Mesodermal cell (in vitro differentiated cells): ENCODE results near the gene PIP5KL1.

Experiments used
- H3K27ac ChIP-seq: 2 replicates; pipeline ENCODE4 v1.7.0; 2013; ENCODE audit warnings: mild to moderate bottlenecking, low read depth, low read length, moderate library complexity; ENCODE audit not compliant: severe bottlenecking
- H3K36me3 ChIP-seq: 2 replicates; pipeline ENCODE4 v1.7.1; 2013; ENCODE audit warnings: mild to moderate bottlenecking, low read length, moderate library complexity; ENCODE audit not compliant: control insufficient read depth, insufficient read depth
- H3K4me1 ChIP-seq: one replicate; pipeline ENCODE4 v1.7.1; 2013; ENCODE audit warnings: mild to moderate bottlenecking, low read length; ENCODE audit not compliant: insufficient read depth, control insufficient read depth, poor library complexity, severe bottlenecking
- H3K4me3 ChIP-seq: 2 replicates; pipeline ENCODE4 v1.7.0; 2013; ENCODE audit warnings: low read length, control low read depth, mild to moderate bottlenecking; ENCODE audit not compliant: insufficient read depth, poor library complexity, severe bottlenecking; ENCODE audit errors: extremely low read depth
- H3K9me3 ChIP-seq: 2 replicates; pipeline ENCODE4 v1.7.1; 2013; ENCODE audit warnings: mild to moderate bottlenecking, low read length, moderate library complexity; ENCODE audit not compliant: control insufficient read depth
- whole genome bisulfite sequencing, 2 experiments: methylation state at CpG; one replicate each; pipeline ENCODE4 v1.1.5; 2013; ENCODE audit warnings: missing lambda C conversion rate in 2 of 2; ENCODE audit not compliant: insufficient coverage in 2 of 2; 5-methylcytosine and 5-hydroxymethylcytosine counted together

PIP5KL1 gene

GRCh38 chr9:127910613-127911205 is 19.9 kb downstream of the PIP5KL1 start:
- no peak overlapping the region for H3K27ac ChIP-seq
- no peak overlapping the region for H3K4me3 ChIP-seq
- H3K9me3 ChIP-seq: no peaks in the 10 kb centered on the region
- WGBS, 2 experiments: 85 to 95% methylated on average over 4 of the region's 6 CpGs
- peaks cover 8% of the 10 kb centered on the region for H3K36me3 ChIP-seq
- peaks cover 6% of the 10 kb centered on the region for H3K4me1 ChIP-seq

GRCh38 chr9:127909839-127910273 is 20.7 kb downstream of the PIP5KL1 start:
- H3K4me1 ChIP-seq: peaks cover 8% of the 10 kb centered on the region
- no peaks in the 10 kb centered on the region for H3K9me3 ChIP-seq
- 89 to 91% methylated on average over 15 to 16 of the region's 17 CpGs for WGBS, 2 experiments
- H3K36me3 ChIP-seq: peaks cover 8% of the 10 kb centered on the region
- H3K27ac ChIP-seq: no peak overlapping the region
- no peak overlapping the region for H3K4me3 ChIP-seq

DNA sequence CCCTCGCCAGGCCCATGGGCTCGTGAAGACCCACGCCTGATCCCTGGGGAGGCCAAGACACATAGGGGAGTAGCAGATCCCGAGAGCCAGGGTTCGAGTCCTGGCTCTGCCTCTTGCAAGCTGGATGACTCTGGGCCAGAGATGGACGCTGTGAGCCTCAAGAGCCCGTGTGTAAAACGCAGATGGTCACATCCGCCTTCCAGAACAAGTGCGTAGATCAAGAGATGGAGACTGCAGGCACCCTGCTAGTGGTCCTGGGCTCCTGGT is 22.0 kb downstream of the PIP5KL1 start:
- Histone ChIP-seq H3K9me3 (no peaks in the 10 kb centered on the region), H3K36me3 (peaks cover 8% of the 10 kb centered on the region), H3K4me1 (peaks cover 19% of the 10 kb centered on the region), H3K4me3 (no peak overlapping the region), H3K27ac (no peak overlapping the region)
- 91 to 93% methylated on average over 10 of the region's 10 CpGs for WGBS, 2 experiments

- Histone ChIP-seq H3K36me3 (peaks cover 8% of the 10 kb centered on the region), H3K27ac (no peak overlapping the region), H3K4me3 (no peak overlapping the region), H3K4me1 (peaks cover 24% of the 10 kb centered on the region), H3K9me3 (no peaks in the 10 kb centered on the region)
- WGBS, 2 experiments: 93 to 94% methylated on average over 27 to 30 of the region's 35 CpGs
Observed at GRCh38 chr9:127907867-127908659, 22.5 kb downstream of the PIP5KL1 start.

DNA sequence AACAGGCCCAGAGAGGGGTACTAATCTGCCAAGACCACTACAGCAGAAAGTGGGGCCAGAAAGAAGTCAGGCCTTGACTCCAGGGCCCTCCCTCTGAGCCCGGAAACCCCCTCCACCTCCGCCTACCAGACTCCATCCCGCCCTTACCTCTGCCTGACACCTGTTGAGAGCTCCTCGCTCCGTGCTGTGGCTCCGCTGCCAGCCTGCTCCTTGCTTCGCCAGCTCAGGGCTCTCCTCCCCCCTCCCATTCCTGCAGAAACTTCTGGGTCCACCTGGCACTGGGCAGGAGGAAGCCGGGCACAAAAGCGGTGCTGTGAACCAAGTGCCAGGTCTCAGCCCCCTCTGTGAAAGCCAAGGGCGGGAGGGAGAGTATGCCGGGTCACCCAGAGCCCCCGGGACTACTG is 24.8 kb downstream of the PIP5KL1 start:
- H3K4me3 ChIP-seq: no peak overlapping the region
- no peak overlapping the region for H3K27ac ChIP-seq
- 92 to 97% methylated on average over 7 to 9 of the region's 12 CpGs for WGBS, 2 experiments
- H3K36me3 ChIP-seq: peaks cover 8% of the 10 kb centered on the region
- no peaks in the 10 kb centered on the region for H3K9me3 ChIP-seq
- H3K4me1 ChIP-seq: peaks cover 28% of the 10 kb centered on the region

GRCh38 chr9:127905004-127905728 is 25.4 kb downstream of the PIP5KL1 start:
- WGBS, 2 experiments: 85 to 92% methylated on average over 3 to 4 of the region's 5 CpGs
- no peak overlapping the region for H3K4me3 ChIP-seq
- H3K4me1 ChIP-seq: peaks cover 28% of the 10 kb centered on the region
- peak overlapping the region; percentile 29 for H3K27ac ChIP-seq
- H3K9me3 ChIP-seq: no peaks in the 10 kb centered on the region
- peaks cover 8% of the 10 kb centered on the region for H3K36me3 ChIP-seq

GRCh38 chr9:127904561-127905003 is 26.0 kb downstream of the PIP5KL1 start:
- no peaks in the 10 kb centered on the region for H3K9me3 ChIP-seq
- H3K4me3 ChIP-seq: no peak overlapping the region
- peaks cover 4% of the 10 kb centered on the region for H3K36me3 ChIP-seq
- WGBS, 2 experiments: 66 to 72% methylated on average over 3 to 7 of the region's 12 CpGs
- peaks cover 33% of the 10 kb centered on the region for H3K4me1 ChIP-seq
- H3K27ac ChIP-seq: peak overlapping the region; percentile 29

GRCh38 chr9:127903557-127904475 is 26.8 kb downstream of the PIP5KL1 start:
- Histone ChIP-seq H3K9me3 (no peaks in the 10 kb centered on the region), H3K4me3 (no peak overlapping the region), H3K36me3 (peaks cover 4% of the 10 kb centered on the region), H3K4me1 (peaks cover 33% of the 10 kb centered on the region), H3K27ac (peak overlapping the region; percentile 39)
- WGBS, 2 experiments: 45 to 52% methylated on average over 13 to 16 of the region's 17 CpGs

DNA sequence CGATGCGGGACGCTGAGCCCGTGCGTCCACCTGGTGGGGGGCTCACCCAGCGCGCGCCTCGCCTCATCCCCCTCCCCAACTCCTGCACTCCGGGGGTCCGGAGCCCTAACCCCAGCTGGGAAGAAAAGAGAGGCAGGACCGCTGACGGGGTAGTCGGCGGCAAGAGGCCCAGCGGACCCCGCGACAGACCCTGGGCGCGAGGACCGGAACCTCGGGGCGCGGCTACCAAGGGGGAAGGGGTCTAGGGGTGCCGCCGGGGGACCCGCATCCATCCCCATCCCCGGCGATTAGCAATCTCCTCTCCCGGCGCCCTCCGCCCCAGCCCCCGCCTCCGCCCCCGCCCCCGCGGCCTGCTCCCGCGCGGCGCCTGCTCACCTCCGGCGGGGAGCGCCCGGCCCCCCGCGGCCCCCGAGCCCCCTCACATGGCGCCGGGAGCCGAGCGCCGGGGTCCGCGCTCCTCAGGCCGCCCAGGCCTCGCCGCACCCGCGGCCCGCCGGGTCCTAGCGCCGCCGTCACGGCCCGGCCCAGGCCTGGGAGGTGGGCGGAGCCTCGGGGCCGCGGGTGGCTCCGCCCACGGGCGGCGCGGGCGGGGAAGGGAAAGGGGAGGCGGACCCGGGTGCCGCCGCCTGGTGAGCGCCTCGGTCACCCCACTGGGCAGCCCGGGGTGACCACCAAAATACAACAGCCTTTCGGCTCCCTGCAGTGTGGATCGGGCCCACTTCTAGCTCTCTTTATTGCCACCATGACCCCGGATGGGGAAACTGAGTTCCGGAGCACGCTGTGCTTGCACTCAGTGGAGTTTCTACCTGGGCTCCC is 31.2 kb downstream of the PIP5KL1 start, which contains the start of gene ST6GALNAC6:
TSS of gene ST6GALNAC6 (minus strand) at position 476 of the 816 bp plus-strand sequence. CDS start 1,622 bp downstream, outside the sequence.
- H3K4me3 ChIP-seq: peak within 1 kb of the TSS; percentile 76
- peaks cover 24% of the 10 kb centered on the region for H3K36me3 ChIP-seq
- peaks cover 20% of the 10 kb centered on the region for H3K4me1 ChIP-seq
- peaks cover 11% of the 10 kb centered on the region for H3K9me3 ChIP-seq
- peak within 1 kb of the TSS; percentile 55 for H3K27ac ChIP-seq
- WGBS, 2 experiments: 2 to 4% methylated on average over 41 to 55 of the region's 89 CpGs
